HG03097 (cell line): ENCODE measurements around the gene NFKBIE.

Experiments
- ATAC-seq: cut with Tn5 transposase; IDR thresholded peaks from one replicate; pipeline ENCODE4 v1.9.1; 2021; ENCODE audit not compliant: unreplicated experiment, low FRiP score

The NFKBIE gene

DNA sequence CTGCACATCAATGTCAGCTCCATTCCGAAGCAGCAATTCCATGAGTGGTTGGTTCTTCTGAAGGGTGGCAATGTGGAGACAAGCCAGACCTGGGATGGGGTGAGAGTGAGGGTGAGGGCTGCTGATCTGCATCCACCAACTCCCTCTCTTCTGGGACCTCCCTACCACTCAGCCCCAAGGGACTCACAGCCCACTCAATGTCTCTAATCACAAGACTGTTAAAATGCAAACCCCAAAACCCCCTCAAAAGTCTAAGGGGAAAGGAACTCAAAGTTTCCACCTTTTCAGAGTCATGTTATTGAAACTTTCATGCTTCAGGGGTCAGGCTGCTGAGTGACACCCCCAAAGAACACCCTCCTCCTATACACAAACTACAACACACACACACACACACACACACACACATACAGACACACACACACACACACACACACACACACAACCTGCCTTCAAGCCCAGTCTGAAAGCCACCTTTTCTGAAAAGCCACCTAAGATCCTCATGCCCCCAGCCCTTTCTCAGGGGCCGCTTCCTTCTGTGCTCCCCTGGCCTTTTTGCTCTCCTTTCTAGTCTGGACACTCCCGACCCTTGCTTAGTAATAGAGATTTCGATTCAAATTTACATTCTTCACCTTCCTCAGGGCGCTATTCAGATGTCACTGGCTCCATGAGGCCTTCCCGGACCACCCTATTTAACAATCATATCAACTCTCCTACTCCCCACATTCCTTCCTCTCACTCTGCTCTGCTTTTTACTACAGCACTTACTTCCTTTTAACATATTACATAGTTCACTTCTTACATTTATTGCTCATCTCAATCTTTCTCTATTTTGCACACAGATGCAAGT, 4.7 kb downstream of the NFKBIE start:
- no peak for ATAC-seq

DNA sequence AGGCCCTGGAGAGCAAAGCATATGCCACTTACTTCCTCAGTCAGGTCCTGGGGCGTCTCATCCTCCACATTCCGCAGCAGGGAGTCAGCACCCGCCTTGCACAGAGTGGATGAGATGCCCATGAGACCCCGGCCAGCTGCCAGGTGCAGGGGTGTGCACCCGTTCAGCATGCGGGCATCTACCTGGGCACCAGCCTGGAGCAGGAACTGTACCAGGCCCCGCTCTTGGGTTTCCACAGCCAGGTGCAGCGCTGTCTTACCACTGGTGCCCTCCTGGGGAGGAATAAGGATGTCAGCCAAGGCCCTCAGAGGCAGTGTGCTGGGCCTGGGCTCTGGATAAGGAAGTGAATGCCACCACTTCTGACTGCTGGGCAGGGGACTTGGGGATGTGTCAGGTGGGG, 5.3 kb downstream of the NFKBIE start:
- no peak for ATAC-seq

DNA sequence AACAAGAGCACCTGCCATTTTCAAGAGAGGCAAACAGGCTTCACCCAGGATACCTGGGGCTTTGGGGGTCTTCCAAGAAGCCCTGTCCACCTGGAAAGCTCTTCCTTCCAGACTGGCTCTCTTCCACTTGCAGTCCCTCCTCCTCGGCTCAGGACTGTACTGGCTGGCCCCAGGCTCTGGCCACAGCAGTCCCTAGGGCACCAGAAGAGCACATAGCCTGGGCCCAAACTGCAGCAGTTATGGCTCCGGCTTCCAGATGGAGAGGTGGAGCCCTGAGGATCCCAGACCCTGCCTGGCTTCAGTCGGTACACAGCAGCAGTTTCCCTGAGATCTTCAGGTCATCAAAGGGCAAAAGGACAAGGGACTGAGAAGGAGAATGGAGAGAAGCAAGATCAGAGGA, 6.4 kb downstream of the NFKBIE start:
- no peak for ATAC-seq

DNA sequence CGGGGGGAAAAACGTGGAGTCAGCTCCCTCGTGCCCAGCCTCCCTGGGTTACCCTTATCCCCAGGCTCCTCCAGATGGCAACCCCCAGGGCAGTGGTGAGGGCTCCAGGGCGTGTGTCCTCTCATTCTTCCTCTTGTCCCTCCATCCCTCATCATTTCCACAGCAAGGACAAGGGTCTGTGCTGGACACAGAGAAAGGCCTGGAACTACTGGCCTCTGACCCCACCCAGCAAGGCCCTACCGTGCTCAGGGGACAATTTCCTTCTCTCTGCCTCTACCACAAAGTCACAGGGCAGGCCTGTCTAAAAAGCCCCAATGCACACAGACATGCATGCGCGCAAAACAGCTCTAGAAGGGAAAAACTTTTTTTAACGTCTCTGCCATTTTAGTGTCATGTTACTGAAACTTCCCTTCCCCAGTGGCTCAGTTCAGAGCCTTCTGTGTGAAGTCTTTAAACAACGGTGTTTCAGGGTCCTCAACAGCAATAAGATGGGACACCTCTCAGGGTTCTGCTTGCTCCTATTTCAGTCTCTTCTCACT, 7.0 kb downstream of the NFKBIE start:
- ATAC-seq, result no peak

DNA sequence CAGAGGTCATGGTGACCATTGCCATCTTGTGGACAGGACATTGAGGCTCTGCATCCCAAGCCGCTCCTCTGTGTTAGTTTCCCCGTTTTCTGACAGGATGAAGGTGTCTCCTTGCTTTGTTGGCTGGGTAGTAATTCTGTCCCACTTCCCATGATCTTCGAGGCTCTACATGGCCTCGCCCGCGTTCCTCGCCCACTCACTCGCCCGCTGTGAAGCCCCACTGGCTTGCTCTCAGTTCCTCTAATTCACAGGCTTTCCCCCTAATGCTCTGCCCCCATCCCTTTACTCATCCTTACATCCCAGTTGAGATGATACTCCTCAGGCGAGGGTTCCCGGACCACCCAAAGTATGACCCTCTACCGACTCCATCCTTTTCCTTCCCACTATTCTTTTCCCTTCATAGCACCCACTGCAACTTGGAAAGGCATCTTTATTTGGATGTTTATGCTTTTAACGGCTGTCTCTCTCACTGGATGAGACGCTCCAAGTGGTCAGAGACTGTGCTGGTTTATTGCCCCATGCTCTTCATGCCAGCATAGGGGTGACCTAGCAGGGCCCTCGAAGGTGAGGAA, 7.5 kb downstream of the NFKBIE start:
- ATAC-seq, result no peak

DNA sequence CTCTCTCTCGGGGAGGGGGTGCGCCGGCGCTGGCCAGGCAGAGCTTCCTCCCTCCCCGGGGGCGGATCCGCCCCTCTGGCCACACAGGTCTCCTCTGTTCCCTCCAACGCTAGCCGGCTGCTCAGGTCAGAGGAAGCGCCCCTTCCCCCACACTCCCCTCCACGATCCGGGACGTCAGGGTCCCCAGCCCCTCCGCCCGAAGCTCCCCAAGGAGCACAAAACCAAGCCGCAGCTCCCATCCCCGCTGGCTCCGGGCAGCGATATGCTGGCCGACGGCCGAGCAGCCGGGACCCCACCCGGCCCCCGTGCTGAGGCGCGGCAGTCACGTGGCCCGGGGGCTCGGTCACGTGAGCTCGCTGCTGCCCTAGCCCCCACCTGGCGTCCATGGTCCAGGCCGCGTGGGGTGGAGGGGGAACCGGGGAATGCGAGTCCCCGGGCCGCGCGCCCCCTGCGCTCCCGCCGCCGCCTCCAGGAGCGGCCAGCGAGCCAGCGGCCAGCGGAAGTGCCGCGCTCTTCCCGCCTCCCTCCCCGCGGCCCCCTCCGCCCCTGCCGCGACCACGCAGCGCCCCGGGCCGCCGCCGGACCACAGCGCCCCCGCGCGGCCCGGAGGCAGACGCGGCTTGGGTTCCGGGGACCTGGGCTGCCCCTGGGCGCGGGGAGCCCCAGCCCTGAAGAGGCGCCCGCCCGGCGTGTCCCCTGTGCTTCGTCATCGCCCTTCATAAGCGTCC, 8.2 kb downstream of the NFKBIE start, which contains the start of gene SLC35B2:
TSS of gene SLC35B2 (minus strand) at position 504 of the 728 bp plus-strand sequence. CDS start at position 386, 118 bp downstream.
- ATAC-seq, result peak; percentile 49

DNA sequence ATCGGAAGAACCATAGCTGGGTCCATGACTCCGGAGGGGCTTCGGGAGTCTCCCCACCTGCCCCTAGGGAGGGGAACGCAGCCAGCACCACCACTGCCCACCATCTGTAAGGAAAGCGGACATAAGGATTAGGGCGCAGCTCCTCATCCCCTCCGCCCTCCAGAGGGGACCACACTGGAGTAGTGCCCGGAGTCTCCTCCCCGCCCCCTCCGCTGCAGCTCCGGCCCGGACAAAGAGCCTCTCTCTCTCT, 8.7 kb downstream of the NFKBIE start:
- ATAC-seq, result no peak

DNA sequence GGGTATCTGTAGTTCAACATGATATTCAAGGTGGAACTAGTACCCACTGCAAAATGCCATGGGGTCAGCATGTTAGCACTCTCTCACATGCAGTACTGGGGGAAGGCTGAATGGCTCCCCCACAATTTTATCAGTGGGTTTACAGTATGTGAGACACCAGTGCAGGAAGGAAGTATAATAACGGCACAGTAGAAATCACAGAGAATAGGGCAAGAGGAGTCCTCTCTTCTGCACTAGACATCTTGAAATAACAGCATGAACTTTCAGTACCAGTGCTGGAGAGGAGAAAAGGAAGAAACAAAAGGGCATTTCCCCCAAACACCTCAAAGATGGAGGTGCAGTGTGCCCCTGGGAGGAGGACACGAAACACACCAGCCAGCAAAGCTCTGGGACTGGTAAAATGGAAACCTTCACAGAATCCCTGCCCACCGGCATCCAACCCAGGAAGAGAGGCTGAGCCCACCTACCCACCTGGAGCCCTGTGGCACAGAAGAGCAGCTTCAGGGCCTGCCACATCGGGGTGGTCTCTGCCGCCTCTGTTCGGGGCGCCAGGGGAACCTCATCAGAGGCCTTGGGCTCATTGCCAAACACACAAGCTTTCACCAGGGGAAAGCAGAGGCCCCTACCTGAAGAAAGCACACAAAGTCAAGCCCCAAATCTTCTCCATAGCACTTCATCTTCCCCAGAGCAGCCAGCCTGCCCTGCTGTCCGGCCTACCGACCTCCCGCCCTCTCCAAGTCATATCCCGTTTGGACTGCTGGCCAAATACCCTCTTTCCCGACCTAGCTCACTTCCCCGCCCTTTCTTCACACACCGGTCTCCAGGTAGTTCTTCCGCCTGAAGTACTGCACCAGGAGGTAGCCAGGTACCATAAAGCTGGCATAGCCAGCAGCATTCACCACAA, 9.2 kb downstream of the NFKBIE start:
- no peak for ATAC-seq

DNA sequence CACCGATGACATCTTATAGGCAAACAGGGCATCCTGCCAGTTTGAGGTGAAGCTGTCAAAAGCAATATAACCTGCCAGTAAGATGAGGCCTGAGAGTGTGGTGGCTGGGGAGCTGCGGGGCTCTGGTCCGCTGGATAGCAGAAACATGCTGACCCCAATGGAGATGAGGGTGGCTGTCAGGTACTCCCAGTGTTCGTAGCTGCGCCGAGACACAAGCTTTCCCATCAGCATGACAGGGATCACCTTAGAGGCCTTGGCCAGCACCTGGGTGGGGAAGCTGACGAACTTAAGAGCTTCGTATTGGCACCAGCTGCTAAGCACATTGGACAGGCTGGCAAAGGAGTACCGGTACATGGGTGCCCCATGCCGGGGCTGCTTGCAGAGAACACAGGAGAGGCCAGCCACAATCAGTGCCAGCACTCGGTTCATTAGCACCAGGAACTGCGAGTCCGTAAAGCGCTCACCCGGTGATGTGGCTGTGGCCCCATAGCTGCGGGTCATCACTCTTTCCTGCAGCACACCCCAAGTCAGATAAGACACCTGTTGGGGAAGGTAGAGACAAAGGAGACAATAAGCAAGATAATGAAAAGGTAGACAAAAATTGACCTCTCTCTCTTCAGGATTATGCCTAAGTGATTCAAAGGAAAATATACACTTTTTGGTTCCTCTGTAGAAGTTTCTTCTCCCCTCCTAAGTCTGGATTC, 10.1 kb downstream of the NFKBIE start:
- ATAC-seq, result no peak

DNA sequence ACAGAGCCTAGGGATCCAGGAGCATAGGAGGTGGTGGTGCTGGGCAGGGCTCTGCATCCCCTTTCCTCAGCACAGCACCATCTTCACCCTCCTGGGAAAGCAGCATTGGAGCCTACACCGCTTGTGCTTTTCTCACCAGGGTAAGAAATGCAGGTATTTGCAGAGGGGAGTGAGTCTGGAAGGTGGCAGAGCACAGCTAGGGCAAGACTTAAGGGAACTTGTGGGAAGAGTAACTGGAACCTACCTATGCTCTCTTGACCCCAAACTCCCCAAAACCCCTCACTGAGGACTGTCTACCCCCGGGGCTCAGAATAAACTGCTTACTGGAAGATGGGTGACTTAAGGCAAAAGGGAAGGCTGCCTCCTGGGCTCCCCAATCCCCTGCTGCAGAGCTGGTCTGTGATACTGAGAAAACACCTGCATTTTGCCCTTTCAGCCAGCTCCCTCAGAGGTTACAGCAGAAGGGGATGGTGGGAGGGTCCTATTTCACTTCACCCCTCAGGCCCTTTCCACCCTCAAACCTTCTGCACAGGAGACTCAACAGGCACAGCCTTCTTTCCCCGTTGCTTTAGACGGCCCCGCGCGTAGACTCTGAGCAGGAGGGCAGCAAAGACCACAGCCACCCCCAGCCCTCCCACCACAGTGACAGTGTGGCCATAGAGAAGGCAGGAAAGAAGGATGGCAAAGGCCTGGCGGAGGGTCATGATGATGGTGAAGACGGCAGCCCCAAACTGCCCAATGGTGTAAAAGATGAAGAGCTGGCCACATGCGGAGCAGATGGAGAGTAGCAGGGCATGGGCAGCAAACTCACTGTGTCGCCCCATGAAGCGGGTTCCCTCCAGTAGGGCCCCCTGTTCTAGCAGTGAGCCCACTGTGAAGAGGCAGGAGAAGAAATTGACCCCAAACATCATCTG, 10.9 kb downstream of the NFKBIE start:
- no peak for ATAC-seq

DNA sequence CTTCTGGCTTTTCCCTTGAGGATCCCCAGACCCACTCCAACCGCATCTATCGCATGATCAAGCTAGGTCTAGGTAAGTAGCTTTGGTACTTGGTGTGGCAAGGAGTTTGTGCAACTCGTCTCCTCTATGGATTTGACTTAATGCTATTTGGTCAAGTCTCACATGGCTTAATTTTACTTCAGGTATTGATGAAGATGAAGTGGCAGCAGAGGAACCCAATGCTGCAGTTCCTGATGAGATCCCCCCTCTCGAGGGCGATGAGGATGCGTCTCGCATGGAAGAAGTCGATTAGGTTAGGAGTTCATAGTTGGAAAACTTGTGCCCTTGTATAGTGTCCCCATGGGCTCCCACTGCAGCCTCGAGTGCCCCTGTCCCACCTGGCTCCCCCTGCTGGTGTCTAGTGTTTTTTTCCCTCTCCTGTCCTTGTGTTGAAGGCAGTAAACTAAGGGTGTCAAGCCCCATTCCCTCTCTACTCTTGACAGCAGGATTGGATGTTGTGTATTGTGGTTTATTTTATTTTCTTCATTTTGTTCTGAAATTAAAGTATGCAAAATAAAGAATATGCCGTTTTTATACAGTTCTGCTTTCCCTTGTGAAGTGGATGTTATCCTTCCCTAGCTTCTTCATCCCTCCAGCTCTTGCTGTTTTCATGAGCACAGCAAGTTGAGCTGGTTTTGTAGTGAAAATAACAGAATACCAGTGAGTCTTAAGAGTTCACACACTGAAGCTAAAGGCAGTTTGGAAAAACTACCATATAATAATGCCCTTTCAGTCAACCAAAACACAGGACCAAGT, 11.8 kb downstream of the NFKBIE start:
- no peak for ATAC-seq

DNA sequence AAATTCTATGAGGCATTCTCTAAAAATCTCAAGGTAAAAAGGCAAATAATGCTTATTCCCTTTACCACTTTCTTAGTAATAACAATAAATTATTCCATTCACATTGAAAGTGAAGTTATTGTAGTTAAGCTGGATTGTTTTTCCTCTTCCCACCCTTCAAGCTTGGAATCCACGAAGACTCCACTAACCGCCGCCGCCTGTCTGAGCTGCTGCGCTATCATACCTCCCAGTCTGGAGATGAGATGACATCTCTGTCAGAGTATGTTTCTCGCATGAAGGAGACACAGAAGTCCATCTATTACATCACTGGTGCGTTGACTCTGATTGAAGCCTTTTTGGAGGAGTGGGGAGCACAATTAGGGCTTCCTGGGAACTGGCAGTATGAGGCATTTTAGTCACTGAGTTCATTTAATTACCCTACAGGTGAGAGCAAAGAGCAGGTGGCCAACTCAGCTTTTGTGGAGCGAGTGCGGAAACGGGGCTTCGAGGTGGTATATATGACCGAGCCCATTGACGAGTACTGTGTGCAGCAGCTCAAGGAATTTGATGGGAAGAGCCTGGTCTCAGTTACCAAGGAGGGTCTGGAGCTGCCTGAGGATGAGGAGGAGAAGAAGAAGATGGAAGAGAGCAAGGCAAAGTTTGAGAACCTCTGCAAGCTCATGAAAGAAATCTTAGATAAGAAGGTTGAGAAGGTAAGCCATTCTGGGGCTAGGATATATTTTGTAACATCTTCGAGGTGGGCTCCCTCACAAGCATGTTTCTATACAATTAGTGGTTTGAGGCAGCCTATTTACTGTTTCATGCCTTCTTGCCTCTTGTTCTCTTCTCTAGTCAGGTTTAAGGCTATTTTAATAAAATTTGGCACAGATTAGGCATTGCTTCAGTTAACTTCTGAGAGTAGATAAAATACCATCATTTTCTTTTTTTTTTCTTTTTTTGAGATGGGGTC, 13.5 kb downstream of the NFKBIE start:
- ATAC-seq, result no peak

DNA sequence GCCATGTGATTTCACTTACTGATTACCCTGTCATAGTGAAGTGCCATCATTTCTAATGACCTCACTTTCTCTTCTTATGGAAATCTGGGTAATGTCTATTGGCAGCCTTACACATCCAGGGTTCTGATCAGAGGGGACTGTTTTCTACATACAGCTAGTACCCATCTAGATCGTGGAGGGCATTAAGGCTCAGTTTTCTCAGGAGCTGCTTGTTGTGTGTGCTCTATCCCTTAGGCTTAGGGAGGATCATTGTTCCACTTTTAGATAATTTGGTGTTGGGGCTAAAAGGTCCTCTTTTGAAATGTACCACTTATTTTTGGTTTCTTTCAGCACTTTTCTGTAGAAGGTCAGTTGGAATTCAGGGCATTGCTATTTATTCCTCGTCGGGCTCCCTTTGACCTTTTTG, 14.6 kb downstream of the NFKBIE start:
- ATAC-seq, result no peak

DNA sequence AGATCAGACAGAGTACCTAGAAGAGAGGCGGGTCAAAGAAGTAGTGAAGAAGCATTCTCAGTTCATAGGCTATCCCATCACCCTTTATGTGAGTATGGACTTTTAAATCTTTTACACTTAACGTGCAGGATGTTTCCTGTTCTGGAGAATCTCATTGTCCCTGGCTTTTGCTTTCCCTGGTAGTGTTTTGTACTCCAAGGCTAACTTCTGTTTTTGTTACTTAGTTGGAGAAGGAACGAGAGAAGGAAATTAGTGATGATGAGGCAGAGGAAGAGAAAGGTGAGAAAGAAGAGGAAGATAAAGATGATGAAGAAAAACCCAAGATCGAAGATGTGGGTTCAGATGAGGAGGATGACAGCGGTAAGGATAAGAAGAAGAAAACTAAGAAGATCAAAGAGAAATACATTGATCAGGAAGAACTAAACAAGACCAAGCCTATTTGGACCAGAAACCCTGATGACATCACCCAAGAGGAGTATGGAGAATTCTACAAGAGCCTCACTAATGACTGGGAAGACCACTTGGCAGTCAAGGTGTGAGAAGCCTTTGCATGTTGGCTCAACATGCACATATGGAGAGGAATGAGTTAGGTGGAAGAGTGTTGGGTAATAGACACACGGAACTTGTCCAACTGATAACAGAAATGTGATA, 15.2 kb downstream of the NFKBIE start:
- no peak for ATAC-seq

DNA sequence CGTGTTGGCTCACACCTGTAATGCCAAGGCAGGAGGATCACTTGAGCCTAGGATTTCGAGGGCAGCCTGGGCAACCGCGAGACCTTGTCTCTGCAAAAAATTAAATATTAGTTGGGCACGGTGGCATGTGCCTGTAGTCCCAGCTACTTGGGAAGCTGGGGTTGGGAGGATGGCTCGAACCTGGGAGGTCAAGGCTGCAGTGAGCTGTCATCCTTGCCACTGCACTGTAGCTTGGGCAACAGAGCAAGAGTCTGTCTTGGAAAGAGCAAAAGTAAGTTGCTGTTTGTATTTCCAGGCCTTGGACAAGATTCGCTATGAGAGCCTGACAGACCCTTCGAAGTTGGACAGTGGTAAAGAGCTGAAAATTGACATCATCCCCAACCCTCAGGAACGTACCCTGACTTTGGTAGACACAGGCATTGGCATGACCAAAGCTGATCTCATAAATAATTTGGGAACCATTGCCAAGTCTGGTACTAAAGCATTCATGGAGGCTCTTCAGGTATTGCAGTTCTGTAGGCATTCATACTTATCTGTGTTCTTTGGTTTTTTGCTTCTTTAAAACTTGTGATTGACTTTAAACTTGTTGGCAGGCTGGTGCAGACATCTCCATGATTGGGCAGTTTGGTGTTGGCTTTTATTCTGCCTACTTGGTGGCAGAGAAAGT, 16.1 kb downstream of the NFKBIE start:
- ATAC-seq, result no peak

DNA sequence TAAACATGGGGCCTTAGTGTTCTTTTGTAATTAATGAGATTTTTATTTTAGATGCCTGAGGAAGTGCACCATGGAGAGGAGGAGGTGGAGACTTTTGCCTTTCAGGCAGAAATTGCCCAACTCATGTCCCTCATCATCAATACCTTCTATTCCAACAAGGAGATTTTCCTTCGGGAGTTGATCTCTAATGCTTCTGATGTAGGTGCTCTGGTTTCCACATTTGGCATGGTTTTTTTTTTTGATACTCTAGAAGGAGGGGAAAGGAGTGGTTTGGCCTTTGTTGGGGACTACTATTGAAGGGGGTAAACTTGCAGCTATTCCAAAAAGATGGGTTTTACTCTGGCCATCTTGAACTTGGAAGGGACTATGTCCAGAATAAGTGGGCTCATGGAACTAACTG, 16.8 kb downstream of the NFKBIE start:
- no peak for ATAC-seq
